ENCODE measurements around the gene SMARCA2. TPM values are rescaled to one million over a fixed set of nuclear protein-coding genes. Genes with fewer than 3 reads are reported as not detected.

SMARCA2 gene
- total RNA-seq, result 100 to 1,000 TPM; 243 to 245 TPM

DNA sequence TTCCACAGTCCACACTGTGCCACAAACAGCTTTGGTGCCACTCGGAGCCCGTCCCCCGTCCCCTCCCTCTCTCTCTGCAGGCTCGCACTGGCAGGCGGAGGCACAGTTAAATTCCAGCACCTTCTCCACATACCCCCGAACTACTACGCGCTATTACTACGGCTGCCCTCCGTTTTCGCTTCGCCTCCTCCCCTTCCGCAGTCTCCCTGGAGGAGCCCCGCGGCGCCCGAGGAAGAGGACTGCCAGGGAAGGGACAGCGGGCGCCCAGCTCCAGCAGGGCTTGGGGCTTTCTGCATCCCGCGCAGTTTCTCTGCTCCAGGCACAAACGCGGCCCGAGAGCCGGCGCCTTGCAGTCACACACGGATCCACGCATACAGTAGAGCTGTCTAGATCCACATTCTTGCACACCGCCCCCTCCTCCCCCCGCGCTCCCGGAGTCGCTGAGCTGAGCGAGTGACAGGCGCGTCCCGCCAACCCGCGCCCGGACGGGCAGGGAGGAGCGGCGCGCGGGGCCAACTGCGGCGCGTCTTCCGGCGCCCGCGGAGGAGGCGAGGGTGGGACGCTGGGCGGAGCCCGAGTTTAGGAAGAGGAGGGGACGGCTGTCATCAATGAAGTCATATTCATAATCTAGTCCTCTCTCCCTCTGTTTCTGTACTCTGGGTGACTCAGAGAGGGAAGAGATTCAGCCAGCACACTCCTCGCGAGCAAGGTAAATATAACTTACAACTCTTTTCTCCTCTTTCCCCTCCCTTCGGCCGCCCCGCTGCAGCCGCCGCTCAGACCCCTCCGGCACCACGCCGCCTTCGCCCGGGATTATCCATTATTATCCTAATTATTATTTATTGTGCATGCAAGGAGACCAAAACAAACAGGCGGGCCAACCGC is at the start of gene SMARCA2:
Gene SMARCA2, plus strand, starts transcription at position 652 of the 885 bp plus-strand sequence. CDS start 13,676 bp downstream, outside the sequence.
- peaks cover 16% of the 10 kb centered on the region for H3K36me3 Mint-ChIP-seq (ENCODE audit: low read depth)
- ATAC-seq (peak; percentile 87), DNase-seq (peak; percentile 97)
- H3K27ac Mint-ChIP-seq, result peak within 1 kb of the TSS; percentile 99
- no peaks in the 10 kb centered on the region for H3K9me3 Mint-ChIP-seq (ENCODE audit: insufficient read depth)
- H3K4me1 Mint-ChIP-seq (ENCODE audit: low read depth), result peaks cover 40% of the 10 kb centered on the region
- peak within 1 kb of the TSS; percentile 100 for H3K4me3 Mint-ChIP-seq
- ChIA-PET POLR2A (interaction anchor here (0.7 to 5.4 kb wide), 14 partner anchors 8 to 1512 kb away, joined by 3 to 39 read pairs (median 4); no protein-coding TSS in a partner anchor), CTCF (interaction anchor here (0.6 to 1.5 kb wide), 4 partner anchors 10 to 75 kb away, joined by 3 to 6 read pairs (median 3); no protein-coding TSS in a partner anchor)
- peaks cover 4% of the 10 kb centered on the region for H3K27me3 Mint-ChIP-seq (ENCODE audit: low read depth)

DNA sequence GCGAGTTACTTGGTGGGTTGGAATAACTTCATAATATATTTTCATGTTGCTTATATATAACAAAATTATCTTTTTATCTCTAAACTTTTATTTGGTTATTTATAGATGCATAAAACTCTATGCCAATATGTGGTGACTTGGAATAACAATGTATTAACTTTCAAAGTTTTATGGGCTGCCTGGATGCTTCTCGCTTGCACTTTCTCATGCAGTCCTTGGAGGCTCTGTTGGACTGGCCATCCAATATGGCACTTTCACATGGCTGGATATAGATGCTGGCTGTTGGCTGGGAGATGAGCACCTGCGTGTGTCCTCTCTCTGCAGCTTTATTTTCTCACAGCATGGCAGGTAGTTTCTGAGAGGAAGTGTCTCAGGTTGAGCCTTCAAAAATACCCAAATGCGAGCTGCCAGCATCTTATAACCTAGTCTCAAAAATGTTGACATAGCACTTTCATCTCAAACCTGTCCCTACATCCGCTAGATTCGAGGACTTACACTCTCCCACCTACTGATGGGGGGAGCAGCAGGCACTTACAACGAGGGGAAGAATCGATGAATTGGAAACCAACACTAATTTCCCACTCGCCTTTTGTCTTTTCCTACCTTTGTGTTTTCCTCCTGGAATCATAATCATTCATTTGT is 48.3 kb upstream of the SMARCA2 start:
- no peak overlapping the region for H3K4me3 Mint-ChIP-seq
- H3K9me3 Mint-ChIP-seq (ENCODE audit: insufficient read depth), result no peaks in the 10 kb centered on the region
- CTCF ChIA-PET, result no interaction called here
- H3K27ac Mint-ChIP-seq, result no peak overlapping the region
- peaks cover 2% of the 10 kb centered on the region for H3K36me3 Mint-ChIP-seq (ENCODE audit: low read depth)
- H3K4me1 Mint-ChIP-seq (ENCODE audit: low read depth), result no peaks in the 10 kb centered on the region
- POLR2A ChIA-PET, result no interaction called here
- H3K27me3 Mint-ChIP-seq (ENCODE audit: low read depth), result peaks cover 2% of the 10 kb centered on the region
- no peak for ATAC-seq
- no peak for DNase-seq

DNA sequence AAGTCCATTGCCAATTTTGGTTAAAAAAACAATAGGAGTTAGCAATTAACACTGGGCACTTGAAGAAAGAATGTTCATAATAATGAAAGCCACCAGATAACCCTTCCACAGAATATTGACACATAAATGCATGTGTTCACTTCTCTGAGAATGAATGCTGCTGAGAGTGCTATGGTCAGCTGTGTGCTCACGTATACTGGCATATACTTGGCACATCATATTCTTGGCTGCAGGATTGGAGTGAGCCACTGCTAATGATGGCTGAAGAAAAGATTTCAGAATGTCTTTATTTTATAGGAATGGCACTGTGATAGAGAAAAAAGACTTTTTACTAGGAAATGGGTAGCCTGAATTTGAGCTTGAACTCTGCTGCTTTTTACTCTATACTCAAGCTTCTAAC is 46.0 kb upstream of the SMARCA2 start:
- Mint-ChIP-seq H3K4me3 (no peak overlapping the region), H3K36me3 (ENCODE audit: low read depth) (peaks cover 2% of the 10 kb centered on the region), H3K4me1 (ENCODE audit: low read depth) (no peaks in the 10 kb centered on the region), H3K27ac (no peak overlapping the region), H3K9me3 (ENCODE audit: insufficient read depth) (no peaks in the 10 kb centered on the region), H3K27me3 (ENCODE audit: low read depth) (peaks cover 2% of the 10 kb centered on the region)
- ChIA-PET CTCF (no interaction called here), POLR2A (no interaction called here)
- ATAC-seq, result no peak
- DNase-seq, result no peak

DNA sequence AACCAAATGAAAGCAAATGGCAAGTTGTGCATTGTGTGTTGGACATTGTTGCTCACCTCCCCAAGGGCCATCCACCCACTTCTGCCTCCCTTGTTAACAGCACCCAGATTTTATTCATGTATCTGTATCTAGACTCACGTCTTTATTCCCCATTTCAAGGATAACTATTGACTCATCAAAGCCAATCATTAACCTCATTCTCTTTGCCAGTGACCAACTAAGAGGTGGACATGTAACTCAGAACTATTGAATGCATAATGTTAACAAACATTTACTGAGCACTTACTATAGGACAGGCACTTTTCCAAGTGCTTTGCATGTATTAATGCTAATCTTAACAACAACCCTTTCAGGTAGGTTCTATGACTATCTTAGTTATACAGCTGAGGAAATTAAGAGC is 45.2 kb upstream of the SMARCA2 start:
- H3K27ac Mint-ChIP-seq, result no peak overlapping the region

DNA sequence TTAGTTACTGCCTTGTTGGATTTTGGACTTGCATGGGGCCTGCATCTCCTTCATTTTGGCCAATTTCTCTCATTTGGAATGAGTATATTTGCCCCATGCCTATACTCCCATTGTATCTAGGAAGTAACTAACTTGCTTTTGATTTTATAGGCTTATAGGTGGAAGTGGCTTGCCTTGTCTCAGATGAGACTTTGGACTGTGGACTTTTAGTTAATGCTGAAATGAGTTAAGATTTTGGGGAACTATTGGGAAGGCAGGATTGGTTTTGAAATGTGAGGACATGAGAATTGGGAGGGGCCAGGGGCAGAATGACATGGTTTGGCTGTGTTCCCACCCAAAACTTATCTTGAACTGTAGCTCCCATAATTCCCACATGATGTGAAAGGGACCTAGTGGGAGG is 42.5 kb upstream of the SMARCA2 start:
- H3K27ac Mint-ChIP-seq, result no peak overlapping the region
- H3K27me3 Mint-ChIP-seq (ENCODE audit: low read depth), result peaks cover 2% of the 10 kb centered on the region
- ChIA-PET CTCF (no interaction called here), POLR2A (no interaction called here)
- H3K9me3 Mint-ChIP-seq (ENCODE audit: insufficient read depth), result no peaks in the 10 kb centered on the region
- DNase-seq (no peak), ATAC-seq (no peak)
- H3K4me1 Mint-ChIP-seq (ENCODE audit: low read depth), result no peaks in the 10 kb centered on the region
- no peak overlapping the region for H3K4me3 Mint-ChIP-seq
- H3K36me3 Mint-ChIP-seq (ENCODE audit: low read depth), result peaks cover 2% of the 10 kb centered on the region

More for the DNA sequence above, 45.2 kb upstream of the SMARCA2 start:
- POLR2A ChIA-PET, result no interaction called here
- DNase-seq (no peak), ATAC-seq (no peak)
- CTCF ChIA-PET, result no interaction called here
- Mint-ChIP-seq H3K4me1 (ENCODE audit: low read depth) (no peaks in the 10 kb centered on the region), H3K36me3 (ENCODE audit: low read depth) (peaks cover 2% of the 10 kb centered on the region), H3K9me3 (ENCODE audit: insufficient read depth) (no peaks in the 10 kb centered on the region), H3K4me3 (no peak overlapping the region), H3K27me3 (ENCODE audit: low read depth) (peaks cover 2% of the 10 kb centered on the region)

DNA sequence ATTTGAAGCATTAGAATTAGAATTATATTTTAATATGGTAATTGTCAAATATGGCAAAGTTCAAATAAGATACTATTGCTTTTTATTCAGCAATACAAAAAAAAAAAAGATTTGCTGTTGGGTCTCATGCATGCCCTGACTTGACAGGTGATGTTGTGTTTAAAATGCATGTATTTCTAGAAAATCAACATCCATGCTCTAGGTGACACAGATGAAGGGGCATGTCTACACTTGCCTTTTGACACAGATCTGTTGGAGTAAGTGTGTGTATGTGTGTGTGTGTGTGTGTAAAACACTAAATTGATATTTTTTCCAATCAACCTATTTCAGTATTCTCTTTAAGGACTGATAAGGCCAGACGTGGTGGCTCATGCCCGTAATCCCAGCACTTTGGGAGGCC is 38.1 kb upstream of the SMARCA2 start:
- H3K4me3 Mint-ChIP-seq, result no peak overlapping the region
- DNase-seq, result no peak
- H3K36me3 Mint-ChIP-seq (ENCODE audit: low read depth), result no peaks in the 10 kb centered on the region
- no peaks in the 10 kb centered on the region for H3K4me1 Mint-ChIP-seq (ENCODE audit: low read depth)
- H3K27ac Mint-ChIP-seq, result no peak overlapping the region
- POLR2A ChIA-PET, result no interaction called here
- H3K9me3 Mint-ChIP-seq (ENCODE audit: insufficient read depth), result no peaks in the 10 kb centered on the region
- H3K27me3 Mint-ChIP-seq (ENCODE audit: low read depth), result no peaks in the 10 kb centered on the region
- no peak for ATAC-seq
- CTCF ChIA-PET, result no interaction called here

DNA sequence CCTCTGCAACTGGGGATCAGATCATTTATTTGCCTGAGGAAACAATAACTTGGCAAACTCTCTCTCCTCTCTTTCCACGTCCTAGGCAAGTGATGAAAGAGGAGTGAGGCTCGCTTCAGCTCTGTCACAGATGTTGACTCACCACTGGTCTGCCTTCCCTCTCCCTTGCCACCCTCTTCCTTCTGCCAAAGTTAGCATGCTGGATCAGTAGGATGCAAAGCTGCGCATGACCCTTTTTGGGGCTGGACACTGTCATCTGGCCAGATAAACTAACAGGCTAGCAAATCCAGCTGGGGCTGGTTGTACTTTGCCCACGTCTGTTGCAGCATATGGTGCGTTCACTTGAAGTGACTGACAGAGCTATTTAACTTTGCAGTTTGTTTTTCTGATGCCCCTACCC is 36.2 kb upstream of the SMARCA2 start:
- no peaks in the 10 kb centered on the region for H3K4me1 Mint-ChIP-seq (ENCODE audit: low read depth)
- no peaks in the 10 kb centered on the region for H3K36me3 Mint-ChIP-seq (ENCODE audit: low read depth)
- ChIA-PET POLR2A (no interaction called here), CTCF (no interaction called here)
- DNase-seq (no peak), ATAC-seq (no peak)
- no peak overlapping the region for H3K27ac Mint-ChIP-seq
- H3K27me3 Mint-ChIP-seq (ENCODE audit: low read depth), result no peaks in the 10 kb centered on the region
- H3K9me3 Mint-ChIP-seq (ENCODE audit: insufficient read depth), result no peaks in the 10 kb centered on the region
- H3K4me3 Mint-ChIP-seq, result no peak overlapping the region

DNA sequence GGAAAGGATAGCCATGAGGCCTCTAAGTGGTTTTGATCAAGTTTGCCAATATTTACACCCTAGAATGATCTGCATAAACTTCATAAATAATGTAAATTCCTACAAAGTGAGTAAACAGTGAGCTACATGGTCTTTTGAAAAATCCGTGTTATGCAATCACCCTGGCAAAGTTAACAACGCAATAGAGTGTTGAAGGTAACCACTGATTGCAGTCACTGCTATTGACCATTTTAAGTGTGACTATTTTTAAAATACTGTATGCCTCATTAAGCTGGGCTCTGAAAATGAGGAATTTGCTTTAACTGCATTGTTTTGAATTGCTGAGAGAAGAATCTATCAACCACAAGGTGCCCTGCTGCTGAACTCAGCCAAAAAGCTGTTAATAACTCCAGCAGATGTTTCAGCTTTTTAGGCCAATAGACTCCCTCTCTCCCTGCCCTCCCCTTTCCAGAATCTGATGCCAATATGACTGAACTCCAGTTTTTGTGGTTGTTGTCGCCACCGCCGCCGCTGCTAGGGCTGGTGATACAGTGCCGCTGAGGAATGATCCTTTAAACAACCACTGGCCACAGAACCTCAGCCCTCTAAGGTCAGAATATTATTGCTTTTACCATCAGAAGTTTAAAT is 35.3 kb upstream of the SMARCA2 start:
- Mint-ChIP-seq H3K27ac (no peak overlapping the region), H3K9me3 (ENCODE audit: insufficient read depth) (no peaks in the 10 kb centered on the region), H3K27me3 (ENCODE audit: low read depth) (no peaks in the 10 kb centered on the region), H3K36me3 (ENCODE audit: low read depth) (no peaks in the 10 kb centered on the region), H3K4me1 (ENCODE audit: low read depth) (no peaks in the 10 kb centered on the region), H3K4me3 (no peak overlapping the region)
- POLR2A ChIA-PET, result no interaction called here
- no peak for DNase-seq
- CTCF ChIA-PET, result interaction anchor here (1.1 kb wide), 1 partner anchor 107 kb away, joined by 3 read pairs; no protein-coding TSS in a partner anchor
- ATAC-seq, result no peak

DNA sequence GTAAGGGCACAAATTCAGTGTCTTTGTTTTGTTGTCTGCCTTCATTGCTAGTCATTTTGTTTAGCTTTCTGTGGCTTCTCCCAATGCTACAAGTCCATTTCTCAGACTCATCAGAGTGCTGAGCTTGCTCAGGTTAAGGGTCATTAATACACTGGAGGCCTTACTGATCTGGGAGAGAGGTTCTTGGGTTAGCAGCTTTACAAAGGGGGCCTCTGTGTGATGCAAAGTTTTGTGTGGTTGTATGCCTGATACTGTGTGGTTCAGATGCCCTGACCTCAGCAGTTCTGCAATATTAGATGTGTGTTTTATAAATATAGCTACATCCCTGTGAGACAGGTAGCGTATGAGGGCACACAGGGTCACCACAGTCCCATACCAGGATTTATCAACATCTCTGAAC is 34.8 kb upstream of the SMARCA2 start:
- ChIA-PET POLR2A (no interaction called here), CTCF (interaction anchor here (1.1 kb wide), 1 partner anchor 107 kb away, joined by 3 read pairs; no protein-coding TSS in a partner anchor)
- Mint-ChIP-seq H3K4me3 (no peak overlapping the region), H3K27ac (no peak overlapping the region), H3K9me3 (ENCODE audit: insufficient read depth) (no peaks in the 10 kb centered on the region), H3K36me3 (ENCODE audit: low read depth) (no peaks in the 10 kb centered on the region), H3K27me3 (ENCODE audit: low read depth) (no peaks in the 10 kb centered on the region), H3K4me1 (ENCODE audit: low read depth) (no peaks in the 10 kb centered on the region)
- DNase-seq, result no peak
- no peak for ATAC-seq

DNA sequence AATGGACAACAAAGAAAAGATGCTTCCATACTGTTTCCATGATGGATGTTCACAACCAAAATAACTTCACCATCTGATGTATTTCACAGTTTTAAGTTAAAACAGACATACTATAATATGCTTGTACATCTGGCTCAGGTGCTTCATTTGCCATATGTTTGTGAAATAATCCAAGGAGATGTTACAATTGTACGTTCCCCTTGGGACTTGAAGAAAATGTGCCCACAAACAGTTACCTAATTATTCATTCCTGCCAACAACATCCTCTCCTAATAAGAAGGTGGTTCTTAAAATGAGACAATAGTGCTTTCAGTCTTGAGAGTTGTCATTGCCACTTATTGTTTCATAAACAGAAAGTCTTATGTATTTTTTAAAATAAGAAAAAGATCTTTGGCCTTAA is 33.1 kb upstream of the SMARCA2 start:
- peaks cover 6% of the 10 kb centered on the region for H3K27me3 Mint-ChIP-seq (ENCODE audit: low read depth)
- H3K27ac Mint-ChIP-seq, result no peak overlapping the region
- H3K9me3 Mint-ChIP-seq (ENCODE audit: insufficient read depth), result no peaks in the 10 kb centered on the region
- H3K4me1 Mint-ChIP-seq (ENCODE audit: low read depth), result no peaks in the 10 kb centered on the region
- DNase-seq (no peak), ATAC-seq (no peak)
- H3K4me3 Mint-ChIP-seq, result no peak overlapping the region
- POLR2A ChIA-PET, result no interaction called here
- H3K36me3 Mint-ChIP-seq (ENCODE audit: low read depth), result no peaks in the 10 kb centered on the region
- CTCF ChIA-PET, result no interaction called here

DNA sequence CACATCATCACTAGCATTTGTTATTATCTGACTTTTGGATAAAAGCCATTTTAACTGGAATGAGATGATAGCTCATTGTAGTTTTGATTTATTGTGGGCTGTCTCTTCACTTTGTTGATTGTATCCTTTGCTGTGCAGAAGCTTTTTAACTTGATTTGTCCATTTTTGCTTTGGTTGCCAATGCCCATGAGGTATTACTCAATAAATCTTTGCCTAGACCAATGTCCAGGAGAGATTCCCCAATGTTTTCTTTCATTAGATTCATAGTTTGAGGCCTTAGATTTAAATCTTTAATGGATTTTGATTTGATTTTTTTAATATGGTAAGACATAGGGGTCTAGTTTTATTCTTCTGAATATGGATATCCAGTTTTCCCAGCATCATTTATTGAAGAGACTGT is 28.8 kb upstream of the SMARCA2 start:
- Mint-ChIP-seq H3K27ac (no peak overlapping the region), H3K36me3 (ENCODE audit: low read depth) (no peaks in the 10 kb centered on the region), H3K4me1 (ENCODE audit: low read depth) (no peaks in the 10 kb centered on the region), H3K9me3 (ENCODE audit: insufficient read depth) (no peaks in the 10 kb centered on the region), H3K4me3 (no peak overlapping the region), H3K27me3 (ENCODE audit: low read depth) (peaks cover 10% of the 10 kb centered on the region)
- ChIA-PET CTCF (no interaction called here), POLR2A (no interaction called here)
- ATAC-seq (no peak), DNase-seq (no peak)

DNA sequence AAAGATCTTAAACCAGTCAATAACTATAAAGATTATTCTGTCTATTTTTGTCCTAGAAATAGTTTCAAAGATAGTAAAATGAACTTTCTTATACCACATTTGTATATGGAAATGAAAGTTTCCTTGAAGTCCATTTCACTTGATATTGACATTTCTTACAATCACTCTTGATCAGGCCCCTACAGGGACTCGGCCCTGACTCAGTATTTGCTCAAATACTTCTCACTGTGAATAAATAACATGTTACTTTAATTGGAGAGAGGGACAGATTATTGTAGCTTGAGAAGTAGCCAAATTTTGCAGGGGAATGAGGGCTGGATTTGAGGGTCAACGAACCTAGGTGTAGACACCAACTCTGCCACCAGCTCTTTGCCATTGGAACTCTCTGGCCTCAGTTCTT is 25.6 kb upstream of the SMARCA2 start:
- ATAC-seq, result no peak
- Mint-ChIP-seq H3K9me3 (ENCODE audit: insufficient read depth) (no peaks in the 10 kb centered on the region), H3K27ac (no peak overlapping the region), H3K27me3 (ENCODE audit: low read depth) (peaks cover 12% of the 10 kb centered on the region), H3K36me3 (ENCODE audit: low read depth) (no peaks in the 10 kb centered on the region), H3K4me3 (no peak overlapping the region), H3K4me1 (ENCODE audit: low read depth) (no peaks in the 10 kb centered on the region)
- DNase-seq, result no peak
- ChIA-PET CTCF (no interaction called here), POLR2A (no interaction called here)
